Kidney glomerular epithelial cell (primary cell): ENCODE measurements around the gene RPS19BP1.

Source experiments
- DNase-seq: peaks from one replicate; lab custom pipeline; 2025; lab: John Stamatoyannopoulos, UW

Gene RPS19BP1

GRCh38 chr22:39532215-39533073 is at the start of gene RPS19BP1:
RPS19BP1 (minus strand) TSS chr22:39532748; CDS start chr22:39532738, 10 bp downstream.
- peak; percentile 100 for DNase-seq

GRCh38 chr22:39581303-39581702 is 48.8 kb upstream of the RPS19BP1 start:
- no peak for DNase-seq

GRCh38 chr22:39580795-39581194 is 48.2 kb upstream of the RPS19BP1 start:
- DNase-seq, result no peak

GRCh38 chr22:39580006-39580441 is 47.5 kb upstream of the RPS19BP1 start:
- no peak for DNase-seq

GRCh38 chr22:39577900-39578299 is 45.4 kb upstream of the RPS19BP1 start:
- DNase-seq, result no peak

GRCh38 chr22:39577366-39577765 is 44.8 kb upstream of the RPS19BP1 start:
- no peak for DNase-seq

- no peak for DNase-seq
Observed at GRCh38 chr22:39576027-39576426, 43.5 kb upstream of the RPS19BP1 start.

GRCh38 chr22:39575552-39575825 is 42.9 kb upstream of the RPS19BP1 start:
- no peak for DNase-seq

- peak; percentile 81 for DNase-seq
Observed at GRCh38 chr22:39574779-39575551, 42.4 kb upstream of the RPS19BP1 start.

GRCh38 chr22:39571538-39571937 is 39.0 kb upstream of the RPS19BP1 start:
- DNase-seq, result no peak

GRCh38 chr22:39570665-39571064 is 38.1 kb upstream of the RPS19BP1 start, which contains the start of gene CACNA1I:
CACNA1I (plus strand) TSS chr22:39570753; CDS start chr22:39570753, 0 bp downstream.
- DNase-seq, result no peak

GRCh38 chr22:39570226-39570625 is 37.7 kb upstream of the RPS19BP1 start:
- DNase-seq, result no peak

- no peak for DNase-seq
Observed at GRCh38 chr22:39569066-39569465, 36.5 kb upstream of the RPS19BP1 start.

GRCh38 chr22:39568278-39568981 is 35.9 kb upstream of the RPS19BP1 start:
- DNase-seq, result no peak

GRCh38 chr22:39567135-39567946 is 34.8 kb upstream of the RPS19BP1 start:
- no peak for DNase-seq

GRCh38 chr22:39565414-39565944 is 32.9 kb upstream of the RPS19BP1 start:
- DNase-seq, result no peak

GRCh38 chr22:39563571-39564428 is 31.3 kb upstream of the RPS19BP1 start:
- no peak for DNase-seq

- no peak for DNase-seq
Observed at GRCh38 chr22:39562839-39563489, 30.4 kb upstream of the RPS19BP1 start.

GRCh38 chr22:39560127-39560526 is 27.6 kb upstream of the RPS19BP1 start:
- no peak for DNase-seq
